Measurements from ENCODE around the gene CHKA. TPM values are rescaled to one million over a fixed set of nuclear protein-coding genes. Genes with fewer than 3 reads are reported as not detected.

CHKA gene
- total RNA-seq, 4 donors from 2014 or later, result 86.8 to 106 (median 93.1) TPM

DNA sequence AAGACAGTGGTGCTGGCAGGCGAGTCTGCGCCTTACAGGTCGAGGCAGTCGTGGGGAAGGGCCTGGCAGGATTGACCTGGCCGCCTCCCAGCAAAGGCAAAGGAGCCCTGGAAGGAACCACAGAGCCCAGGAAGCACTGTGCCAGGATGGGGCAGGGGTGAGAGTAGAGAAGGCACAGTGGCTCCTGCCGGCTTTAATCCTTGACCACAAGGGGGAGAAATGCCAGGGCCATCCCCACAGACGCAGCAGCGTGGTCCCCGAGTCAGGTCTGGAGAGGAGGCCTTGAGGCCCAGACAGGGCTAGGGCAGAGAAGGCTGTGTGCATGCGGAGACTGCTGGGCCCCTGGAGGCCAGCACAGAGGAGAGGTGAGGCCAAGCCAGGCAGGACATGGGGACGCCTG lies 100.6 kb downstream of the CHKA start:
- Histone ChIP-seq H3K9me3 (no peaks in the 10 kb centered on the region), H3K4me3 (replicated peaks in 1 of 3) (no peak overlapping the region), H3K27ac (no peak overlapping the region), H3K27me3 (no peaks in the 10 kb centered on the region), H3K4me1 (peaks cover 0 to 6% of the 10 kb centered on the region in 2 donors), H3K36me3 (no peaks in the 10 kb centered on the region)
- 51 to 59% methylated on average over 11 of the region's 11 CpGs for WGBS, 2 donors
- DNase-seq, result no peak
- TF ChIP-seq, protein P1, sequence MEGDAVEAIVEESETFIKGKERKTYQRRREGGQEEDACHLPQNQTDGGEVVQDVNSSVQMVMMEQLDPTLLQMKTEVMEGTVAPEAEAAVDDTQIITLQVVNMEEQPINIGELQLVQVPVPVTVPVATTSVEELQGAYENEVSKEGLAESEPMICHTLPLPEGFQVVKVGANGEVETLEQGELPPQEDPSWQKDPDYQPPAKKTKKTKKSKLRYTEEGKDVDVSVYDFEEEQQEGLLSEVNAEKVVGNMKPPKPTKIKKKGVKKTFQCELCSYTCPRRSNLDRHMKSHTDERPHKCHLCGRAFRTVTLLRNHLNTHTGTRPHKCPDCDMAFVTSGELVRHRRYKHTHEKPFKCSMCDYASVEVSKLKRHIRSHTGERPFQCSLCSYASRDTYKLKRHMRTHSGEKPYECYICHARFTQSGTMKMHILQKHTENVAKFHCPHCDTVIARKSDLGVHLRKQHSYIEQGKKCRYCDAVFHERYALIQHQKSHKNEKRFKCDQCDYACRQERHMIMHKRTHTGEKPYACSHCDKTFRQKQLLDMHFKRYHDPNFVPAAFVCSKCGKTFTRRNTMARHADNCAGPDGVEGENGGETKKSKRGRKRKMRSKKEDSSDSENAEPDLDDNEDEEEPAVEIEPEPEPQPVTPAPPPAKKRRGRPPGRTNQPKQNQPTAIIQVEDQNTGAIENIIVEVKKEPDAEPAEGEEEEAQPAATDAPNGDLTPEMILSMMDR (IDR thresholded peaks at IDR 0.05), result peak in 1 of 6 experiments; percentile 17
- TF ChIP-seq POLR2A (IDR thresholded peaks at IDR 0.05), result no peak
- intact Hi-C loops (cut with DNase I), result no loop called here

DNA sequence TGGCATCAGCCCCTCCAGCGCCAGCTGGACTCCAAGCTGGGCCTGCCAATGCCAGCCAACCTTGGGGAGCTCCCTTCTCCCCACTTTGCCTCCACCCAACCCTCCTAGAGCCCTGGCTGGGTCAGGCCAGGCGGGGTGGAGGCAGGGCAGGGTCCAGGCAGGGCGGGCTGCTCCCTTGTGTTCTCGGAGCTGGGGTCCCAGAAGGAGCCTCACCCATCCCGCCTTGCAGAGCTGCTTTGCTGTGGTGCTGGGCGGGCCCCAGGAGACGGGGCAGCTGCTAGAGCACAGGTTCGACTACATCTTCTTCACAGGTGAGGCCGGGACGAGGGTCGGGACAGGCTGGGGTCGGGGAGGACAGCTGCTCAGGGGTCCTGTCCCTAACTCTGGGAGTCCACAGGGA lies 101.7 kb downstream of the CHKA start:
- no peaks in the 10 kb centered on the region for H3K27me3 ChIP-seq
- 92 to 94% methylated on average over 9 to 12 of the region's 12 CpGs for WGBS, 2 donors
- H3K4me1 ChIP-seq, result peaks cover 0 to 12% of the 10 kb centered on the region in 2 donors
- H3K4me3 ChIP-seq (replicated peaks in 1 of 3), result no peak overlapping the region
- H3K27ac ChIP-seq, result no peak overlapping the region
- intact Hi-C loops (cut with DNase I), result no loop called here
- TF ChIP-seq, protein P1 (IDR thresholded peaks at IDR 0.05), result no peak
- TF ChIP-seq POLR2A (IDR thresholded peaks at IDR 0.05), result no peak
- no peaks in the 10 kb centered on the region for H3K36me3 ChIP-seq
- no peaks in the 10 kb centered on the region for H3K9me3 ChIP-seq
- no peak for DNase-seq

DNA sequence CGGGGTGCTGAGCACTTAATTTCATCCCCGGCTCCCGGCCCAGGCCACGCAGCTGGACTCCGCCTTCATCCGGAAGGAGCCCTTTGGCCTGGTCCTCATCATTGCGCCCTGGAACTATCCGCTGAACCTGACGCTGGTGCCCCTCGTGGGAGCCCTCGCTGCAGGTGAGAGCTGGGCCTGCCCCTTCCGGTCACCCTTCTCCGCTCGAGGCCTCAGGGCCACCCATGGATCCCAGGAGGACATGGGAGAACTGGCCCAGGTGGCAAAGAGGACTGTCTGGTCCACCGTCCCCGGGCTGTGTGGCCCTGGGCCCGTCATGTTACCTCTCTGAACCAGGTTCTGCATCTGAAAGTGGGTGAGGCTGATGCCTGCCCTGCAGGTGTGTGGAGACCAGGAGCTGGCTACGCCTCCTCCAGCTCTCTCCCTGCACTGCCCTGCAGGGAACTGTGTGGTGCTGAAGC lies 102.4 kb downstream of the CHKA start:
- Histone ChIP-seq H3K4me1 (peaks cover 0 to 19% of the 10 kb centered on the region in 2 donors), H3K27me3 (no peaks in the 10 kb centered on the region), H3K27ac (no peak overlapping the region), H3K4me3 (replicated peaks in 1 of 3) (no peak overlapping the region), H3K36me3 (no peaks in the 10 kb centered on the region), H3K9me3 (no peaks in the 10 kb centered on the region)
- WGBS, 2 donors, result 93 to 95% methylated on average over 16 to 18 of the region's 18 CpGs
- no peak for TF ChIP-seq POLR2A (IDR thresholded peaks at IDR 0.05)
- TF ChIP-seq, protein P1 (IDR thresholded peaks at IDR 0.05), result no peak
- no peak for DNase-seq
- intact Hi-C loops (cut with DNase I), result no loop called here

DNA sequence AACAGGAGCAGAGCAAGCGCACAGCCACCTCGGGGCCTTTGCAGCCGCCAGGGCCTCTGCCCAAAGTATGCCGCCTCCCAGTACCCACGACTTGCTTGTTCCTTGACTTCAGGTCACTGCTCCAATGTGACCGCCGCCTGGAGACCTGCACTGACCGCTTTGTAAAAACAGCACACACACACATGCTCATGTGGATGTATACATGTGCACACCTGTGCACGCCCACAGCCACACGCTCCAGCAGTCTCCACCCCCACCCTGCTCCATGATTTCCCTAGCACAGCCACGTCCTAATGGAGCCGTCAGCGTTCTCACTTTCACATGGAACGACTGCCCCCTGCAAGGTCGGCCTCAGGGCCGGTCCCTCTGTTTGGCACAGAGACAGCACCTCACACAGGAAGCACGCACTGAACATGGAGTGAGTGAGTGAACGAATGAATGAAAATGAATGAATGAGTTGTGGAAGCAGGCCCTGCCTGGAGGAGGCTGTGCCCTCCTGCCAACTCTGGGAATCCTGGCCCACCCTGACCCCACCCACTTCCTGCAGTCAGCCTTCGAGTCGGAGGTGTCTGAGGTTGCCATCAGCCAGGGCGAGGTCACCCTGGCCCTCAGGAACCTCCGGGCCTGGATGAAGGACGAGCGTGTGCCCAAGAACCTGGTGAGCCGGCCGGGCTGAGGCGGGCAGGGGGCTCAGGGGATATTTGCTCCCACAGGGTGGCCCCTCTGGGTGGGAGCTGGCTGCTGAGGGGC lies 103.0 kb downstream of the CHKA start:
- no peaks in the 10 kb centered on the region for H3K9me3 ChIP-seq
- intact Hi-C loops (cut with DNase I), result no loop called here

More for the DNA sequence above, 103.0 kb downstream of the CHKA start:
- Histone ChIP-seq H3K36me3 (no peaks in the 10 kb centered on the region), H3K4me3 (replicated peaks in 1 of 3) (no peak overlapping the region), H3K27ac (no peak overlapping the region), H3K4me1 (peaks cover 0 to 23% of the 10 kb centered on the region in 2 donors), H3K27me3 (no peaks in the 10 kb centered on the region)
- TF ChIP-seq, protein P1 (IDR thresholded peaks at IDR 0.05), result no peak
- no peak for TF ChIP-seq POLR2A (IDR thresholded peaks at IDR 0.05)
- no peak for DNase-seq
- WGBS, 2 donors, result 82 to 84% methylated on average over 18 to 26 of the region's 27 CpGs

Measured in thyroid gland (tissue), 4 donors.